ENCODE data around the gene NMRK2.
"Not testable (repeated sequence)": the region's sequence is repeated elsewhere in the genome, so short reads cannot be mapped to it uniquely, and the experiment has no call there.

The NMRK2 gene

GRCh38 chr19:3936506-3937442 lies 3.9 kb downstream of the NMRK2 start:
- TF ChIP-seq CTCF (IDR thresholded peaks at IDR 0.05; ENCODE audit: low read depth, low read length) = no peak
- DNase-seq (ENCODE audit: low read depth in 2 of 2) = no peak
- H3K4me3 ChIP-seq (replicated peaks in 1 of 2; ENCODE audit: low read depth in 2 of 2, low read length in 2 of 2) = no peak overlapping the region

GRCh38 chr19:3938300-3938950 lies 5.6 kb downstream of the NMRK2 start:
- not testable (repeated sequence) for H3K4me3 ChIP-seq (replicated peaks in 1 of 2; ENCODE audit: low read depth in 2 of 2, low read length in 2 of 2); DNase-seq (ENCODE audit: low read depth in 2 of 2)

GRCh38 chr19:3942790-3943409 lies 10.0 kb downstream of the NMRK2 start:
- peak in 1 of 2 donors; percentile 24 for DNase-seq (ENCODE audit: low read depth in 2 of 2)
- no peak for TF ChIP-seq CTCF (IDR thresholded peaks at IDR 0.05; ENCODE audit: low read depth, low read length)
- no peak overlapping the region for H3K4me3 ChIP-seq (replicated peaks in 1 of 2; ENCODE audit: low read depth in 2 of 2, low read length in 2 of 2)

GRCh38 chr19:3944018-3944721 lies 11.3 kb downstream of the NMRK2 start:
- TF ChIP-seq CTCF (IDR thresholded peaks at IDR 0.05; ENCODE audit: low read depth, low read length) = no peak
- no peak for DNase-seq (ENCODE audit: low read depth in 2 of 2)
- no peak overlapping the region for H3K4me3 ChIP-seq (replicated peaks in 1 of 2; ENCODE audit: low read depth in 2 of 2, low read length in 2 of 2)

- H3K4me3 ChIP-seq (replicated peaks in 1 of 2; ENCODE audit: low read depth in 2 of 2, low read length in 2 of 2) = no peak overlapping the region
- no peak for TF ChIP-seq CTCF (IDR thresholded peaks at IDR 0.05; ENCODE audit: low read depth, low read length)
- DNase-seq (ENCODE audit: low read depth in 2 of 2) = peak; percentile 30 to 67
Measured at GRCh38 chr19:3945838-3946237, 13.0 kb downstream of the NMRK2 start.

GRCh38 chr19:3947316-3947933 lies 14.6 kb downstream of the NMRK2 start:
- H3K4me3 ChIP-seq (replicated peaks in 1 of 2; ENCODE audit: low read depth in 2 of 2, low read length in 2 of 2); DNase-seq (ENCODE audit: low read depth in 2 of 2): not testable (repeated sequence)

GRCh38 chr19:3949294-3949693 lies 16.4 kb downstream of the NMRK2 start:
- no peak for DNase-seq (ENCODE audit: low read depth in 2 of 2)
- no peak for TF ChIP-seq CTCF (IDR thresholded peaks at IDR 0.05; ENCODE audit: low read depth, low read length)
- H3K4me3 ChIP-seq (replicated peaks in 1 of 2; ENCODE audit: low read depth in 2 of 2, low read length in 2 of 2) = no peak overlapping the region
